Testis (tissue), 2 donors: Measurements from ENCODE around the gene TWSG1.

ENCODE experiments used
- POLR2A ChIP-seq: fragments of 450-650 bp; IDR thresholded peaks from one replicate; pipeline ENCODE4 v1.6.1; 2017; ENCODE audit warnings: antibody characterized with exemption, mild to moderate bottlenecking, moderate library complexity
- TF ChIP-seq, protein P1 (sequence below), 3 experiments: fragments of 450-650 bp in 2 of 3; fragments of 200-600 bp in 1 of 3; sonication (generic) in 1 of 3; IDR thresholded peaks; one replicate each; pipeline ENCODE4 v1.5.1; 2016 to 2019; ENCODE audit warnings: antibody characterized with exemption in 3 of 3, mild to moderate bottlenecking in 2 of 3, moderate library complexity in 1 of 3

DNA sequence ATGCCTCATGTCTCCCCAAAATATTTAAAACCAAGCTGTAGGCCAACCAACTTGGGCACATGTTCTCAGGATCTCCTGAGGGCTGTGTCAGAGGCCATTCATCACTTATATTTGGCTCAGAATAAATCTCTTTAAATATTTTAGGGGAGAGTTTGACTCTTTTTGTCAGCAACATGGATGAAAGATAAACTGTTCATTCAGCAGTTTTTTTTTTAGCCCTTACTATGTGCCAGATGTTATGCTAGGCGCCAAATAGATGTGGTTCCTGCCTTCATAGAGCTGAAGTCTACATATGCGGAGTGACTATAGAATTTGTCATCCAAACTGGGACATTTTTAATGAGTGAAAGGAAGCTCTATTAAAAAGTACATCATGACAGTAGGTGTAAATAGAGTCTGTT lies 42.5 kb upstream of the TWSG1 start:
- TF ChIP-seq, protein P1, sequence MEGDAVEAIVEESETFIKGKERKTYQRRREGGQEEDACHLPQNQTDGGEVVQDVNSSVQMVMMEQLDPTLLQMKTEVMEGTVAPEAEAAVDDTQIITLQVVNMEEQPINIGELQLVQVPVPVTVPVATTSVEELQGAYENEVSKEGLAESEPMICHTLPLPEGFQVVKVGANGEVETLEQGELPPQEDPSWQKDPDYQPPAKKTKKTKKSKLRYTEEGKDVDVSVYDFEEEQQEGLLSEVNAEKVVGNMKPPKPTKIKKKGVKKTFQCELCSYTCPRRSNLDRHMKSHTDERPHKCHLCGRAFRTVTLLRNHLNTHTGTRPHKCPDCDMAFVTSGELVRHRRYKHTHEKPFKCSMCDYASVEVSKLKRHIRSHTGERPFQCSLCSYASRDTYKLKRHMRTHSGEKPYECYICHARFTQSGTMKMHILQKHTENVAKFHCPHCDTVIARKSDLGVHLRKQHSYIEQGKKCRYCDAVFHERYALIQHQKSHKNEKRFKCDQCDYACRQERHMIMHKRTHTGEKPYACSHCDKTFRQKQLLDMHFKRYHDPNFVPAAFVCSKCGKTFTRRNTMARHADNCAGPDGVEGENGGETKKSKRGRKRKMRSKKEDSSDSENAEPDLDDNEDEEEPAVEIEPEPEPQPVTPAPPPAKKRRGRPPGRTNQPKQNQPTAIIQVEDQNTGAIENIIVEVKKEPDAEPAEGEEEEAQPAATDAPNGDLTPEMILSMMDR (IDR thresholded peaks at IDR 0.05): no peak
- TF ChIP-seq POLR2A: no peak
